Stimulated activated CD8-positive, alpha-beta memory T cell treated with anti-CD3 and anti-CD28 coated beads, Interleukin-7, amount 100 ng/mL, for 1 hour (primary cell): ENCODE measurements around the gene INTS6L.
"Not testable (repeated sequence)": the region's sequence is repeated elsewhere in the genome, so short reads cannot be mapped to it uniquely, and the experiment has no call there.

Experiments
- DNase-seq, 2 donors: peaks; one replicate each; pipeline ENCODE4 v3.0.0-alpha.2; 2020; ENCODE audit warnings: low read depth in 2 of 2

Gene INTS6L

DNA sequence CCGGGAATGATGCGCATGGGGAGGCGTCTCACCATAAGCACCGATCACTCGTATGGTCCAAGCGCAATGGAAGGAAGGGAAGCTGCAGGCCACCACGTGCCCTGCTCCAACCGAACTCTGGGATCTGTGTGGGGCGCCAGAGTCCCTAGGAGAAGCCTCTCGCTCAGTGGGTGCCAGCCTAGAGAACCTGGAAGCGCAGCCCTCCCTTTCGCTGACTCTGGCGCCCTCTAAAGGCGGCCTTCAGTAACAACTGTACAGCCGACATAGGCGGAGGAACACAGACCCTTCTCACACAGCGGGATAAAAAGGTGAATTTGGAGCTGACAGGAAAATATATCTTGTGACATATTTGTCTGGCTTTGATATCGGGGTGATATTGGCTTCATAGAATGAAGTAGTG, 76.0 kb downstream of the INTS6L start:
- DNase-seq, result peak in 1 of 2 donors; percentile 21

GRCh38 chrX:135605906-135606305, 85.4 kb downstream of the INTS6L start:
- no peak for DNase-seq

DNA sequence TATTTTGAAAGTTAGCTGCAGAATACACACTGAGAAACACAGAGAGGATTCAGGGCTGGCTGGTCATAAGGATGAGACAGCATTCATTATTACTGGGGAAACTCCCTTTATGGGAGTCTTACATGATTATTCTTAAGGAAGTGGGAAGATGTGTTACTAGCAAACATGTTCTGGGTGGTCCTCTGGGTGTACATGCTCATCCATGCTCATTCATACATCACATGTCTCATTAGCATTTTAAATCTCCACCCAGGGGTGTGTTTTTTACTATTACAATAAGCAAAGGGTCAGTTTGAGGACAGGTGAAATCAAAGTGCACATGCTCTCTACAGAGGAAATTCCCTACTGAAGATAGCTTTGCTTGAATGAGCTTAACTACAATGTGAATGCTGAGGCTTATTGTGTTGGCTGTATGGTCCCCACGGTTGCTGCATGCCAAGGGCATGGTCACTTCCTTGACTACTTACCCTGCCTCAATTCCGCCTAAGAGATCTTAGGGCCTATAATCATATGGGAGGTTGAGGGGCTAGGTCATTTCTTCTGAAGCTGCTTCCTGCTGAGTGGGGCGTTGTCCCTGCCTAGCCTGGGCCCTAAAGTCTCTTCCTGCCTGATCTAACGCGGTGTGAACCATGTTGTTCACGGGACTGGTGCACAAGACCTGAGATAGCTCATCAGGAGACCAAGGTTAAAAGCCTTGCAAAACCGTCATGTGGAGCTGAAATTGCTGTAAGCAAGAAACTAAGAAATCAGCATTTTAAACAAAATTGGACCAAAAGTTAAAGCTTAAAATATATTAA, 104.1 kb downstream of the INTS6L start:
- DNase-seq, result not testable (repeated sequence)

GRCh38 chrX:135625995-135626394, 105.5 kb downstream of the INTS6L start:
- no peak for DNase-seq

DNA sequence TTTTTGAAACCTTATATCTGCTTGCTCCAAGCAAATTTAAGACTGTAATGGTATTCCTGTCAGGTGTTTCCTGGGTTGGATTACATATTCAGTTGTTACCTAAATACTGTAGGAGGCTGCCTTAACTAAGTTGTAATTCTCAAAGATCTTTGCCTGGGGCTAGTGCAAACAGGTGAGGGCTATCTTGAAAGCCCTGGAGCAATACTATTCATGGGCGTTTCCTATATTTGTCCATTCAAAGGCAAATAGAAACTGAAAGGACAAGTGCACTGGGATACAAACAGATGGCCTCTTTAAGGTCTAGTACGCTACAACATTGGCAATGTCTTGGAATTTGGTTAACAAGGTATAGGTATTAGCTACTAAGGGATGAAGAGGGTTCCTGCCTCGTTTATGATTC, 108.9 kb downstream of the INTS6L start:
- no peak for DNase-seq
